Adipocyte (in vitro differentiated cells): Measurements from ENCODE around the gene NUP62CL.
A peak's percentile ranks its signal among the peaks of the same experiment; 100 is the strongest.

Experiments used
- DNase-seq: peaks from one replicate; pipeline ENCODE4 v3.0.0-alpha.2; 2015; ENCODE audit warnings: low read depth
- H3K27me3 ChIP-seq: replicated peaks from 2 replicates; pipeline ENCODE4 v1.7.0; 2013; ENCODE audit warnings: mild to moderate bottlenecking, low read length, moderate library complexity; ENCODE audit not compliant: control insufficient read depth, insufficient read depth
- H3K36me3 ChIP-seq: 2 replicates; pipeline ENCODE4 v1.7.0; 2013; ENCODE audit warnings: low read length, mild to moderate bottlenecking, moderate library complexity; ENCODE audit not compliant: control insufficient read depth, insufficient read depth, severe bottlenecking
- H3K4me1 ChIP-seq: 2 replicates; pipeline ENCODE4 v1.7.0; 2013; ENCODE audit warnings: mild to moderate bottlenecking, low read length, moderate library complexity; ENCODE audit not compliant: control insufficient read depth, insufficient read depth
- H3K4me3 ChIP-seq: 2 replicates; pipeline ENCODE4 v1.7.0; 2013; ENCODE audit warnings: mild to moderate bottlenecking, low read length, moderate library complexity
- H3K9ac ChIP-seq: 2 replicates; pipeline ENCODE4 v1.7.0; 2013; ENCODE audit warnings: mild to moderate bottlenecking, low read length, moderate library complexity
- H3K9me3 ChIP-seq: 2 replicates; pipeline ENCODE4 v1.7.0; 2013; ENCODE audit warnings: mild to moderate bottlenecking, low read length, moderate library complexity; ENCODE audit not compliant: control insufficient read depth

NUP62CL gene

GRCh38 chrX:107135049-107135964 is 70.9 kb downstream of the NUP62CL start:
- Histone ChIP-seq H3K9ac (no peak overlapping the region), H3K4me1 (peaks cover 3% of the 10 kb centered on the region)
- DNase-seq = peak; percentile 58

GRCh38 chrX:107123750-107124149 is 82.5 kb downstream of the NUP62CL start:
- no peak overlapping the region for H3K9ac ChIP-seq
- no peaks in the 10 kb centered on the region for H3K36me3 ChIP-seq
- no peak for DNase-seq

More at GRCh38 chrX:107135049-107135964, 70.9 kb downstream of the NUP62CL start:
- Histone ChIP-seq H3K4me3 (no peak overlapping the region), H3K36me3 (no peaks in the 10 kb centered on the region), H3K9me3 (no peaks in the 10 kb centered on the region), H3K27me3 (peaks cover 4% of the 10 kb centered on the region)

GRCh38 chrX:107119283-107119682 is 87.0 kb downstream of the NUP62CL start:
- no peaks in the 10 kb centered on the region for H3K9me3 ChIP-seq
- peaks cover 22% of the 10 kb centered on the region for H3K36me3 ChIP-seq
- no peak overlapping the region for H3K9ac ChIP-seq
- peak overlapping the region; percentile 86 for H3K4me3 ChIP-seq
- peaks cover 4% of the 10 kb centered on the region for H3K27me3 ChIP-seq
- DNase-seq = no peak
- H3K4me1 ChIP-seq = peaks cover 3% of the 10 kb centered on the region

More at GRCh38 chrX:107123750-107124149, 82.5 kb downstream of the NUP62CL start:
- Histone ChIP-seq H3K4me1 (peaks cover 3% of the 10 kb centered on the region), H3K27me3 (peaks cover 14% of the 10 kb centered on the region), H3K4me3 (no peak overlapping the region), H3K9me3 (no peaks in the 10 kb centered on the region)

- Histone ChIP-seq H3K4me3 (peak within 1 kb of the TSS; percentile 86), H3K9me3 (no peaks in the 10 kb centered on the region), H3K4me1 (peaks cover 3% of the 10 kb centered on the region), H3K36me3 (peaks cover 30% of the 10 kb centered on the region), H3K9ac (peak within 1 kb of the TSS; percentile 87), H3K27me3 (peaks cover 3% of the 10 kb centered on the region)
- peak; percentile 80 for DNase-seq
These were observed 87.7 kb downstream of the NUP62CL start, which contains the start of gene RBM41 for GRCh38 chrX:107118322-107119147. Gene RBM41 (minus strand): TSS chrX:107118822. CDS start chrX:107118773, 49 bp downstream.

DNA sequence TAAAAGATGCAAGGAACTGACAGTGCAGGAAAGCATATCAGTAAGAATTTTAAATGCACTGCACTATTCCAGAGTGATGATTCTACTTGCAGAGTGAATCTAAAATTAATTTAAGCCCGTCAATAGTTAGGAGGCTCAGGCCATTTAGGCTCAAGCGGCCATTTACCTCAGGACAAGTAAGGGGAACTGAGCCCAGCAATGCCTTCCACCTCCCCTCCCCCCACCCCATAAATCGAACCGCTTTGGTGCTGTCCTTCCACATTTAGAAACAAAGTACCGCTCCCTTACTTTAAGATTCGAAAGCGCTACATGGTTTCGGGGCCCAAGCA is 88.3 kb downstream of the NUP62CL start:
- H3K36me3 ChIP-seq = peaks cover 36% of the 10 kb centered on the region
- no peaks in the 10 kb centered on the region for H3K9me3 ChIP-seq
- peak overlapping the region; percentile 86 for H3K4me3 ChIP-seq
- H3K4me1 ChIP-seq = peaks cover 3% of the 10 kb centered on the region
- H3K27me3 ChIP-seq = peaks cover 3% of the 10 kb centered on the region
- H3K9ac ChIP-seq = peak overlapping the region; percentile 87
- peak; percentile 37 for DNase-seq

GRCh38 chrX:107107459-107107858 is 98.8 kb downstream of the NUP62CL start:
- H3K9ac ChIP-seq = no peak overlapping the region
- no peaks in the 10 kb centered on the region for H3K4me1 ChIP-seq
- H3K4me3 ChIP-seq = no peak overlapping the region
- peaks cover 26% of the 10 kb centered on the region for H3K36me3 ChIP-seq
- no peak for DNase-seq
- peaks cover 26% of the 10 kb centered on the region for H3K9me3 ChIP-seq
- peaks cover 2% of the 10 kb centered on the region for H3K27me3 ChIP-seq

GRCh38 chrX:107102980-107103379 is 103.3 kb downstream of the NUP62CL start:
- Histone ChIP-seq H3K36me3 (peaks cover 9% of the 10 kb centered on the region), H3K27me3 (no peaks in the 10 kb centered on the region), H3K4me1 (no peaks in the 10 kb centered on the region), H3K4me3 (no peak overlapping the region), H3K9ac (no peak overlapping the region), H3K9me3 (peaks cover 2% of the 10 kb centered on the region)
- peak; percentile 6 for DNase-seq

- no peak for DNase-seq
- no peaks in the 10 kb centered on the region for H3K4me1 ChIP-seq
- H3K27me3 ChIP-seq = no peaks in the 10 kb centered on the region
- no peak overlapping the region for H3K9ac ChIP-seq
- H3K36me3 ChIP-seq = no peaks in the 10 kb centered on the region
- H3K4me3 ChIP-seq = no peak overlapping the region
- peaks cover 60% of the 10 kb centered on the region for H3K9me3 ChIP-seq
These were observed 130.1 kb downstream of the NUP62CL start for GRCh38 chrX:107076158-107076557.
